ENCODE measurements around the gene LRCH1. TPM values are rescaled to one million over a fixed set of nuclear protein-coding genes. Genes with fewer than 3 reads are reported as not detected.
A peak's percentile ranks its signal among the peaks of the same experiment; 100 is the strongest.

The LRCH1 gene
- total RNA-seq, 2 experiments from 2014 or later = 17.4 to 18.2 TPM

DNA sequence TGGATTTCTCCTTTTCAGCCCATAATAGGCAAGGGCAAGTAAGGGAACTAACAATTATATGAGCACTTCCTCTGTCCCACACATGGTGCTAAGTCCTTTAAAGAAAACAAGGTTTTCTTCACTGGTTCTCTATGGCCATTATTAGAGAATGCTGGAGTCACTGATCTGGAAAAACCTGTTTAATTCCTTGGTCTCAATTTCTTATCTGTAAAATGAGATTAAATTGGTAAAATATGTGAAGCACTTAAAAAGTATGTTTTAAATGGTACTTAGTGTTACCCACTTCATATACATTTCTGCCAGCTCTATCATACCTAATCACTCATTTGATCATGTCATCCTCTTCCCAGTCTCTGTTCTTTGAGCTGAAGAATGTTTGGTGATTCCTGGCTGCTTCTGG is 39.4 kb downstream of the LRCH1 start:
- CTCF ChIA-PET = interaction anchor here (1.0 kb wide), 1 partner anchor 15 kb away, joined by 3 read pairs; no protein-coding TSS in a partner anchor
- DNase-seq = no peak
- peaks cover 74% of the 10 kb centered on the region for H3K4me1 Mint-ChIP-seq
- no peaks in the 10 kb centered on the region for H3K27me3 Mint-ChIP-seq
- POLR2A ChIA-PET = no interaction called here
- H3K4me3 Mint-ChIP-seq = no peak overlapping the region
- H3K27ac Mint-ChIP-seq = no peak overlapping the region
- no peaks in the 10 kb centered on the region for H3K9me3 Mint-ChIP-seq
- H3K36me3 Mint-ChIP-seq (ENCODE audit: low read depth) = peaks cover 6% of the 10 kb centered on the region

DNA sequence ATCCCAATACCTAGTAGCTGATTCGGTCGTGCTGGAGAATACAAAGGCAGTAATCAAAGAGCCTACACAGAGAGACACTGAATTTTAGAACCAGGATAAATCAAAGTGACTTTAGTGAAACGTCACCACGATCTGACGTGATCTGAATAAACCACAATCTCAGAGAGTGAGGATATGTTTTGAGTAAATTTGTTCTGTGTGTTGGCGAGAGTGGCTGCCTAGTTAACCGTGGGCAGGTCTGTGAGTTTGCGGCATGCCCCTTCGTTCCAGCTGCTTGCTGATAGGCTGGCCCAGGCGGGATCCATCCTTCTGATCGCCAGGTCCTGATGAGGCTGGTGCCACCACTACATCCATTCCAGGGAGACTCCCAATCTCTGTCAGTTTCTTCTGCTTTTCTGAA is 40.4 kb downstream of the LRCH1 start:
- ChIA-PET POLR2A (no interaction called here), CTCF (interaction anchor here (2.8 kb wide), 1 partner anchor 9 kb away, joined by 7 read pairs; no protein-coding TSS in a partner anchor)
- Mint-ChIP-seq H3K36me3 (ENCODE audit: low read depth) (peaks cover 6% of the 10 kb centered on the region), H3K4me1 (peaks cover 83% of the 10 kb centered on the region), H3K4me3 (peak overlapping the region; percentile 46), H3K27ac (peak overlapping the region; percentile 65), H3K27me3 (no peaks in the 10 kb centered on the region), H3K9me3 (no peaks in the 10 kb centered on the region)
- DNase-seq = peak; percentile 67

DNA sequence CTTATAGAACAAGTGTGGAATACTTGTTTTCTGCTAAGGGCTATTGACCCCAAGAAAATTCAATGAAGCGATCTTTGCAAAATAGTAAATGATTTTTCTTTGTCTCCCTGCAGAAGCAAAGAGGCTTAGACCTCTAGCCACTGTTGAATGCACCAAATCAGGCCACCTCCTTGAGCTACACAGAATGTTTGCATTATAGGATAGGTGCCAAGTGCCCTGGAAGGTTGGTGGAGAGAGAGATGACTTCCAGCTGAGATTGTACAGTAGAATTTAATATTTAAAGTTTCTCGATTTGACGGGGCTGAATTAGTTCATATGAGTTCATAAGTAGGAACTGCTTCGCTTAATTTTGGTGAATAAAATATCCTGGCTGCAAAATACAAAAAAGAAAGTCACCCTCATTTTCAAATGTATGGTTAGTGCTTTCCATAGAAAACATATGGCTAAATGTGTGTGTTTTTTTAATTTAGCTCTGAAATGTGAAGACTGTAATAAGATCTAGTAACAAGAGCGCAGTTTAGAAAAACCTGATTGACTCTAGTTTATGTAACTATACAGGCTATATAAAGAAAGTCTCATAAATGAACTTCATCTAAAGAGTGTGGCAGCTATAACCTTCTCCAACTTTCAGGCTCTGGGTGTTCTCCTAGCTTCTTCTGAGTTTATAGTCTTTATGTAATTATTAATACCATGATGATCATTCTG is 41.6 kb downstream of the LRCH1 start:
- ChIA-PET CTCF (interaction anchor here (2.8 kb wide), 1 partner anchor 10 kb away, joined by 7 read pairs; no protein-coding TSS in a partner anchor), POLR2A (no interaction called here)
- Mint-ChIP-seq H3K27me3 (no peaks in the 10 kb centered on the region), H3K27ac (no peak overlapping the region), H3K36me3 (ENCODE audit: low read depth) (peaks cover 13% of the 10 kb centered on the region), H3K9me3 (peaks cover 2% of the 10 kb centered on the region), H3K4me3 (no peak overlapping the region), H3K4me1 (peaks cover 93% of the 10 kb centered on the region)
- DNase-seq = no peak

DNA sequence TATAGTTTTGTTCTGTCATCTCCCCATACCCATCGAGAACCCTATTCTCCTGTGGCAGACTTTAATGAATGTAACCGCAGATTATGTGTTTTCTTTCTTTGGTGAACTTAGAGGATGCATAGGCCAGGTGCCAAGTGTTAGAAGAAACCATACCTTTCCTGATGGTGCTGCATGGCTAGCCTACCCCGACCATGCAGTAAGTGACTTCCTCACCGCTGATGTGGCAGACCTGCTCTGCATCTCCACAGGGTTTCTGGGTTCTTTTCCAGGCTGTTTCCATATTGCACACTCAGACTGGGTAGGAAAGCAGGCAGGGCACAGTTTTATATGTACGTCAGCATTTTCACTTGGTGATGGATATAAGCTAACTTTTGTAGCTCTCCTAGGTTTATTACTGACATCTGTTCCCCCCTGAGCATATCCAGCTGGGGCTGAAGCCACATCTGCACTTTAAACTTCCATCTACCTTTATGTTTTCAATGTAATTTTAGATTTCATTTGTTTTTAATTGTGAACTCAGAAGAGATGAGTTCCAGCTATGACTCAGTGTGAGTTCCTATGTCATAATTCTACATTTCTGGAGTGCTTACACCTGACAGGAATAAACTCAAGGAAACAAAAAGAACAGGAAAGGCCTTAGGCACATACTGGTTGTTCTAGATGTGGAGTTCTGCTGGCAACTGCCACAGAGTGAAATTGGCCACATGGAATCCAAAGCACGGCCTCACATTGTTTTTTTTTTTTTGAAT is 42.3 kb downstream of the LRCH1 start:
- DNase-seq = no peak
- CTCF ChIA-PET = interaction anchor here (2.8 kb wide), 1 partner anchor 11 kb away, joined by 7 read pairs; no protein-coding TSS in a partner anchor
- Mint-ChIP-seq H3K4me3 (no peak overlapping the region), H3K4me1 (peaks cover 90% of the 10 kb centered on the region), H3K27me3 (no peaks in the 10 kb centered on the region), H3K36me3 (ENCODE audit: low read depth) (peaks cover 10% of the 10 kb centered on the region), H3K27ac (no peak overlapping the region), H3K9me3 (peaks cover 2% of the 10 kb centered on the region)
- POLR2A ChIA-PET = interaction anchor here (0.6 kb wide), 1 partner anchor 71 kb away, joined by 8 read pairs; no protein-coding TSS in a partner anchor

GRCh38 chr13:46595885-46596275 is 42.9 kb downstream of the LRCH1 start:
- Mint-ChIP-seq H3K4me3 (no peak overlapping the region), H3K27ac (no peak overlapping the region), H3K9me3 (peaks cover 2% of the 10 kb centered on the region), H3K36me3 (ENCODE audit: low read depth) (peaks cover 10% of the 10 kb centered on the region), H3K27me3 (no peaks in the 10 kb centered on the region), H3K4me1 (peaks cover 92% of the 10 kb centered on the region)
- ChIA-PET CTCF (interaction anchor here (1.3 to 2.8 kb wide), 2 partner anchors 11 to 89 kb away, joined by 3 to 7 read pairs; no protein-coding TSS in a partner anchor), POLR2A (interaction anchor here (0.6 kb wide), 1 partner anchor 71 kb away, joined by 8 read pairs; no protein-coding TSS in a partner anchor)
- DNase-seq = no peak

DNA sequence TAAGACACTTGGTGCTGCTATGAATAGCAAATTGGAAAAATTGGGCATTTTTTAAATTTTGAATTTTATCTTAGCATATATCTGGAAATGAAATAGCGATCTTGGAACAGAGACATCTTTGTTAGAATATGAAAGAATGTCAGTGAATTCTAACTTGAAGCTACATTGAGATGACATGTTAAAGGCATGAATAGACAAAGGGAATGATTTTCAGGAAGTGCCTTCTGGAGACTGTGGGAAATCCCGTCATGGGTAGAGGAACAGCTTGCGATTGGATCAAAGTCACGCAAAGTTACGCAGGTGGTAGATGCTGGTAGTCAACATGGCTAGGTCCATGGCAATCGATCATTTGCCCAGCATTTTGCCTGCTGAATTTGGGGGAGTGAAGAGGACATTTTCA is 43.5 kb downstream of the LRCH1 start:
- ChIA-PET CTCF (interaction anchor here (1.3 kb wide), 1 partner anchor 89 kb away, joined by 3 read pairs; no protein-coding TSS in a partner anchor), POLR2A (no interaction called here)
- Mint-ChIP-seq H3K27ac (no peak overlapping the region), H3K9me3 (peaks cover 2% of the 10 kb centered on the region), H3K36me3 (ENCODE audit: low read depth) (peaks cover 12% of the 10 kb centered on the region), H3K27me3 (no peaks in the 10 kb centered on the region), H3K4me3 (no peak overlapping the region), H3K4me1 (peaks cover 92% of the 10 kb centered on the region)
- DNase-seq = no peak

- H3K27me3 Mint-ChIP-seq = no peaks in the 10 kb centered on the region
- peak; percentile 17 for DNase-seq
- ChIA-PET CTCF (no interaction called here), POLR2A (interaction anchor here (0.6 kb wide), 1 partner anchor 439 kb away, joined by 3 read pairs; no protein-coding TSS in a partner anchor)
- H3K9me3 Mint-ChIP-seq = peaks cover 2% of the 10 kb centered on the region
- H3K4me3 Mint-ChIP-seq = peak overlapping the region; percentile 27
- peak overlapping the region; percentile 60 for H3K27ac Mint-ChIP-seq
- H3K36me3 Mint-ChIP-seq (ENCODE audit: low read depth) = peaks cover 12% of the 10 kb centered on the region
- peaks cover 92% of the 10 kb centered on the region for H3K4me1 Mint-ChIP-seq
Measured at GRCh38 chr13:46598140-46598819, 45.3 kb downstream of the LRCH1 start.

- H3K9me3 Mint-ChIP-seq = peaks cover 2% of the 10 kb centered on the region
- H3K27me3 Mint-ChIP-seq = no peaks in the 10 kb centered on the region
- H3K36me3 Mint-ChIP-seq (ENCODE audit: low read depth) = peaks cover 12% of the 10 kb centered on the region
- ChIA-PET POLR2A (no interaction called here), CTCF (no interaction called here)
- DNase-seq = no peak
- H3K27ac Mint-ChIP-seq = peak overlapping the region; percentile 60
- peaks cover 87% of the 10 kb centered on the region for H3K4me1 Mint-ChIP-seq
- H3K4me3 Mint-ChIP-seq = peak overlapping the region; percentile 20
Measured at GRCh38 chr13:46598820-46599180, 45.8 kb downstream of the LRCH1 start.

GRCh38 chr13:46600943-46601311 is 48.0 kb downstream of the LRCH1 start:
- Mint-ChIP-seq H3K27ac (peak overlapping the region; percentile 46), H3K36me3 (ENCODE audit: low read depth) (peaks cover 11% of the 10 kb centered on the region), H3K4me1 (peaks cover 76% of the 10 kb centered on the region), H3K9me3 (peaks cover 2% of the 10 kb centered on the region), H3K27me3 (no peaks in the 10 kb centered on the region), H3K4me3 (no peak overlapping the region)
- ChIA-PET CTCF (no interaction called here), POLR2A (no interaction called here)
- no peak for DNase-seq

DNA sequence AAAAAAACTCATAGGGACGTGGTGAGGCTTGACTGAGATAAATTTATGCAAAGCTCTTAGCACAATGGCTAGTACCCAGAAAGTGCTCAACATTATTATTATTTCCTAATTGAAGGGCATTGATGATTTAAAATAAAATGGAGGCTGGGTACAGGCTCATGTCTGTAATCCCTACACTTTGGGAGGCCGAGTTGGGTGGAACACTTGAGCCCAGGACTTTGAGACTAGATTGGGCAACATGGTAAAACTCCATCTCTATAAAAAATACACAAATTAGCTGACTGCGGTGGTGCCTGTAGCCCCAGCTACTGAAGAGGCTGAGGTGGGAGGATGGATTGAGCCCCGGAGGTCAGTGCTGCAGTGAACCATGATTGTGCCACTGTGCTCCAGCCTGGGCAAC is 49.6 kb downstream of the LRCH1 start:
- peaks cover 2% of the 10 kb centered on the region for H3K9me3 Mint-ChIP-seq
- ChIA-PET POLR2A (no interaction called here), CTCF (interaction anchor here (1.0 to 1.6 kb wide), 4 partner anchors 16 to 281 kb away, joined by 3 to 4 read pairs (median 3); no protein-coding TSS in a partner anchor)
- no peak overlapping the region for H3K27ac Mint-ChIP-seq
- peaks cover 79% of the 10 kb centered on the region for H3K4me1 Mint-ChIP-seq
- H3K4me3 Mint-ChIP-seq = no peak overlapping the region
- no peaks in the 10 kb centered on the region for H3K27me3 Mint-ChIP-seq
- H3K36me3 Mint-ChIP-seq (ENCODE audit: low read depth) = peaks cover 9% of the 10 kb centered on the region
- DNase-seq = no peak

DNA sequence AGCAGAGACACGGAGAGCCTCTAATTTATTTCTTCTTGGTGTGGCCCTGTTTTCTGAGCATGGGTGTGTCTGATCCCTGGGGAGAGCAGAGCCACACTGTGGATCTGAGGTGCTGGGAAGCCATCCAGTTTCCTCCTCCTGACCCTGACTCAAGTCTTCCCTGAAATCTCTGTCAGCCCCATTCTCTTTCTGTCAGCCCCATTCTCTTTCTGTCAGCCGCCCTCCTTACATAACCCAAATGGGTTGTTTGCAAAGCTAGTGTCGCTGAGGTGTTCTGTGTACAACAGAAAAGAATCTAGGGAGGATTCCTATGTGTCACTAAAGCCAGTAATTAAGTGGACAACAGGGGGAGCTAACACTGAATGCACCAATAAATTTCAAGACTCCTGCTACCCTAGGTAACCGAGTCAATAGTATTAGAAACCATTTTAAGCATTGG is 50.2 kb downstream of the LRCH1 start:
- ChIA-PET POLR2A (no interaction called here), CTCF (interaction anchor here (0.7 to 1.3 kb wide), 2 partner anchors 12 to 282 kb away, joined by 3 read pairs; no protein-coding TSS in a partner anchor)
- H3K4me1 Mint-ChIP-seq = peaks cover 79% of the 10 kb centered on the region

DNA sequence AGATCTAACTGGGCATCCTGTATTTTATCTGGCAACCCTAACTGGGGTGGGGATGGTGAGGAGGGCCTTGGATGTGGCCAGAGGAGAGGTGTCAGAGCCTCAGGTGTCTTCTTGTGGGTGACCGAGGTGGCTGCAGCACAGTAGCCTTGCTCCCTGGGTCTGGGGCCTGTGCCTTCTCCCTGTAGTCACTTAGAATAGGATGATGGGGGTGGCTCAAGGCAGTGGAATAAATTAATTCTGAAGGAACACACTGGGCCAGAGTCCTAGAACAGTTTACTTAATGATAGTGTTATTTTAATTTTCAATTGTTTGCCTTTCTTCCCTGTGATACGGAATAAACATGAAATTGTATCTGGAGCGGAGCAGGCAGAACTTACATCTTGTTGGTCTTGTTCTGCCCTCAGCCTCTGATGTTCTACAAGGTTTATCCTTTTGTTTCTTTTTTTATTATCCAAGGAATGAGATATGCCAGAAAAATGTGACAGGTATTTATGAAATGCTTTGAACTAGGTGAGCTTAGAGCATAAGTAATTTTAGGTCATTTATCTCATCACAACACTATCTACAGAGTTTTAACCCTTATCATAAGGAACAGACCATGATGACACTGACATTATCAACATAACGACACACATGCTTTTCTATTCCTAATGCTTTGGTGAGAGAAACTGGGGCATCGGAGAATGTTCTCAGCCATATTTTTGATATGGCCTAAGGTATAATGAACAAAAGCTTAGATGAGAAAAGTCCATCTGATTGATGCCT is 51.4 kb downstream of the LRCH1 start:
- DNase-seq = no peak
- no peak overlapping the region for H3K4me3 Mint-ChIP-seq
- H3K4me1 Mint-ChIP-seq = peaks cover 71% of the 10 kb centered on the region
- no peaks in the 10 kb centered on the region for H3K9me3 Mint-ChIP-seq
- ChIA-PET CTCF (no interaction called here), POLR2A (no interaction called here)
- peaks cover 2% of the 10 kb centered on the region for H3K36me3 Mint-ChIP-seq (ENCODE audit: low read depth)
- H3K27me3 Mint-ChIP-seq = no peaks in the 10 kb centered on the region
- no peak overlapping the region for H3K27ac Mint-ChIP-seq

More for the DNA sequence above, 50.2 kb downstream of the LRCH1 start:
- Mint-ChIP-seq H3K9me3 (peaks cover 2% of the 10 kb centered on the region), H3K27ac (peak overlapping the region; percentile 7), H3K4me3 (no peak overlapping the region), H3K36me3 (ENCODE audit: low read depth) (peaks cover 9% of the 10 kb centered on the region), H3K27me3 (no peaks in the 10 kb centered on the region)
- no peak for DNase-seq
